ENCODE results near the gene SOWAHC.

DNA sequence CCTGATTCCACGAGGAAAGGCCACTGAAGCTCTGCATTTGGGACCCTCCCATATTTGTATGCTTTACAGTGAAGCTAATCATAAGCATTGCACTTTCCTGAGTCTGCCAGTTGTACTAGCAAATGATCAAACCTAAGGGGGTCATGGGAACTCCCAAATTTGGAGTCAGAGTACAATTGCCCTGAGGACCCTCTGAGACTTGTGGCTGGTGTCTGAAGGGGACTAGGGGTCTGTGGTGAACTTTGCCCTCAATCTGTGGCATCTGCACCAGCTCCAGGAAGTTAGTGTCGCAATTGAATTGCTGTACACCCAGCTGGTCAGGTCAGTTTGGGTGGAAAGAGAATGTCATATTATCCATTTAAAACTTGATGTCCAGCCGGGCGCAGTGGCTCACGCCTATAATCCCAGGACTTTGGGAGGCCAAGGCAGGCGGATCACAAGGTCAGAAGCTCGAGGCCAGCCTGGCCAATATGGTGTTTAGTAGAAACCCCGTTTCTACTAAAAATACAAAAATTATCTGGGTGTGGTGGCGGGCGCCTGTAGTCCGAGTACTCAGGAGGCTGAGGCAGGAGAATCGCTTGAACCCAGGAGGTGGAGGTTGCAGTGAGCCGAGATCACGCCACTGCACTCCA lies 18.1 kb downstream of the SOWAHC start:
- TF ChIP-seq POLR2AphosphoS5 (IDR thresholded peaks at IDR 0.05; ENCODE audit: borderline replicate concordance, low read depth, low read length): no peak
- no peak for TF ChIP-seq EZH2 (IDR thresholded peaks at IDR 0.05)
- no peak for TF ChIP-seq FOXP2 (optimal IDR thresholded peaks at IDR 0.05; ENCODE audit: control extremely low read depth, extremely low read length, insufficient read depth)
